ENCODE results near the gene LHX4. TPM values are rescaled to one million over a fixed set of nuclear protein-coding genes. Genes with fewer than 3 reads are reported as not detected.

LHX4 gene
- total and polyA plus RNA-seq, 9 of the 15 experiments (the other 6 are each of a cell fraction or from before 2014, with no cell fraction given), result 0.01 to 0.11 (median 0.07) TPM; not detected in 5

- FAIRE-seq, result no peak
- Histone ChIP-seq H3K27ac (ENCODE audit: extremely low read depth, low read depth, low read length) (no peak overlapping the region), H3K27me3 (ENCODE audit: control insufficient read depth in 2 of 2, insufficient read depth in 2 of 2, low read length in 2 of 2) (no peaks in the 10 kb centered on the region), H3K79me2 (ENCODE audit: control insufficient read depth, insufficient read depth, low read length) (no peaks in the 10 kb centered on the region), H3K36me3 (ENCODE audit: control insufficient read depth, insufficient read depth, low read length) (no peaks in the 10 kb centered on the region; the same call in 2 of the 3 replicates), H2AFZ (ENCODE audit: low read depth, low read length) (no peak overlapping the region), H3K4me2 (ENCODE audit: insufficient read depth, low read length) (no peak overlapping the region), H3K4me3 (no peak overlapping the region), H4K20me1 (replicated peaks; ENCODE audit: control insufficient read depth, insufficient read depth, low read length) (no peaks in the 10 kb centered on the region; the same call in none of the 2 replicates), H3K9me3 (replicated peaks; ENCODE audit: control insufficient read depth, insufficient read depth, low read depth, low read length) (no peaks in the 10 kb centered on the region), H3K4me1 (replicated peaks in 1 of 2; ENCODE audit: control insufficient read depth in 2 of 2, insufficient read depth in 2 of 2, low read length in 2 of 2) (peaks cover 0 to 13% of the 10 kb centered on the region in 2 experiments; a peak in 3 of 5 replicates), H3K9me1 (ENCODE audit: control insufficient read depth, insufficient read depth, low read length) (no peaks in the 10 kb centered on the region), H3K9ac (ENCODE audit: insufficient read depth in 1 of 2, low read depth in 2 of 2, low read length in 2 of 2) (peak overlapping the region in 1 of 2 experiments; percentile 38; a peak in 1 of 4 replicates)
- no TSS peak for BruUV-seq (replicated peaks)
- ChIA-PET CTCF (ENCODE audit: low intra/inter-chr PET ratio) (no interaction called here), POLR2A (interaction anchor here (0.6 to 2.0 kb wide), 2 partner anchors 15 to 1354 kb away, joined by 3 to 12 read pairs; no protein-coding TSS in a partner anchor)
- 62% methylated on average over 9 of the region's 9 CpGs for WGBS (ENCODE audit: insufficient coverage, low coverage, missing lambda C conversion rate)
- in situ Hi-C loops (cut with MboI) (loop anchor here (10.0 kb wide), 1 partner anchor 301 kb away; no protein-coding TSS in a partner anchor), intact Hi-C loops (cut with micrococcal nuclease) (no loop called here)
- DNase-seq (ENCODE audit: extremely low read depth in 1 of 4, low spot score in 3 of 4), result no peak
- TF ChIP-seq PHB2 (IDR thresholded peaks at IDR 0.05; ENCODE audit: low read depth) (no peak), ZNF354B (CRISPR knock-in tag; IDR thresholded peaks at IDR 0.05) (no peak), MAX (CRISPR knock-in tag; IDR thresholded peaks at IDR 0.05) (no peak), L3MBTL2 (IDR thresholded peaks at IDR 0.05) (no peak), ARHGAP35 (IDR thresholded peaks at IDR 0.05; ENCODE audit: partially characterized antibody) (no peak), POLR2G (IDR thresholded peaks at IDR 0.05; ENCODE audit: low read depth, low read length) (no peak), RBM15 (IDR thresholded peaks at IDR 0.05; ENCODE audit: insufficient read depth, low read length) (no peak), ZBTB5 (IDR thresholded peaks at IDR 0.05) (no peak), MXD1 (CRISPR knock-in tag; IDR thresholded peaks at IDR 0.05; ENCODE audit: borderline replicate concordance, poor library complexity, severe bottlenecking) (no peak), HES1 (IDR thresholded peaks at IDR 0.05; ENCODE audit: low read depth) (no peak), ZNF280B (CRISPR knock-in tag; IDR thresholded peaks at IDR 0.05) (no peak), CTCF (IDR thresholded peaks at IDR 0.05 in 2 of 3, conservative IDR thresholded peaks at IDR 0.05 in 1 of 3; ENCODE audit: insufficient read depth in 2 of 3, low read depth in 1 of 3, low read length in 3 of 3) (no peak), POLR3A (IDR thresholded peaks at IDR 0.05; ENCODE audit: borderline replicate concordance, extremely low read depth, insufficient read depth, insufficient read length) (no peak), BCL6 (CRISPR knock-in tag; IDR thresholded peaks at IDR 0.05) (no peak), ZNF778 (CRISPR knock-in tag; IDR thresholded peaks at IDR 0.05) (no peak), FOXA1 (IDR thresholded peaks at IDR 0.05; ENCODE audit: borderline replicate concordance) (no peak)
- ATAC-seq, result no peak
Observed at GRCh38 chr1:180184041-180184440, 46.0 kb upstream of the LHX4 start.

Data from K562 (cell line).